Adipose tissue (tissue), 3 donors: ENCODE measurements around the gene FAM185A. TPM values are rescaled to one million over a fixed set of nuclear protein-coding genes. Genes with fewer than 3 reads are reported as not detected.
"Not testable (repeated sequence)": the region's sequence is repeated elsewhere in the genome, so short reads cannot be mapped to it uniquely, and the experiment has no call there.

ENCODE experiments used
- H3K27ac ChIP-seq: one replicate; pipeline ENCODE4 v1.5.1; 2013; ENCODE audit warnings: low read depth, low read length
- WGBS, 3 donors: extraction: QIAGEN DNeasy Blood & Tissue Kit; methylation state at CpG; one replicate each; pipeline ENCODE4 v1.1.7; 2013; 5-methylcytosine and 5-hydroxymethylcytosine counted together
- polyA plus RNA-seq, 3 donors: library from polyadenylated mRNA; stranded (reverse); fragments of 200-250 nt; gene quantifications; one replicate each; pipeline ENCODE4 v1.2.3, GENCODE V29; 2013
- donor health status: healthy with polysubstance abuse.
- donor health status: Bipolar disorder and iron deficiency.
- donor health status: healthy.

Gene FAM185A
- polyA plus RNA-seq, 3 donors = 2.8 to 4.3 (median 3.7) TPM

GRCh38 chr7:102769657-102770192 lies 20.9 kb downstream of the FAM185A start:
- 90 to 99% (median 91%) methylated on average over 2 to 3 of the region's 3 CpGs for WGBS, 3 donors
- not testable (repeated sequence) for H3K27ac ChIP-seq

DNA sequence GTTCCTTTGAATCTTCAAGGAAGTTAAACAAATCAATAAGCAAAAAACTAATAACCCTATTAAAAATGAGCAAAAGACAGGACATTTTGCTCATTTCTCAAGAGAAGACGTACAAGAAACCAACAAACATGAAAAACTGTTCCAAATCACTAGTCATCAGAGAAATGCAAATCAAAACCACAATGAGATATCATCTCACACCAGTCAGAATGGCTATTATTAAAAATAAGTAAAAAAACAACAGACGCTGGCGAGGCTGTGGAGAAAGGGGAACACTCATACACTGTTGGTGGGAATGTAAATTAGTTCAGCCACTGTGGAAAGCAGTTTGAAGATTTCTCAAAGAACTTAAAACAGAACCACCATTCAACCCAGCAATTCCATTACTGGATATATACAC lies 21.7 kb downstream of the FAM185A start:
- H3K27ac ChIP-seq = not testable (repeated sequence)
- WGBS, 3 donors = 90 to 97% (median 95%) methylated on average over 3 of the region's 3 CpGs

- not testable (repeated sequence) for H3K27ac ChIP-seq
These were observed 27.4 kb downstream of the FAM185A start for GRCh38 chr7:102776217-102776616.

- WGBS, 3 donors = 67 to 81% (median 72%) methylated on average over 3 of the region's 3 CpGs
- not testable (repeated sequence) for H3K27ac ChIP-seq
These were observed 29.9 kb downstream of the FAM185A start for GRCh38 chr7:102778663-102779062.

DNA sequence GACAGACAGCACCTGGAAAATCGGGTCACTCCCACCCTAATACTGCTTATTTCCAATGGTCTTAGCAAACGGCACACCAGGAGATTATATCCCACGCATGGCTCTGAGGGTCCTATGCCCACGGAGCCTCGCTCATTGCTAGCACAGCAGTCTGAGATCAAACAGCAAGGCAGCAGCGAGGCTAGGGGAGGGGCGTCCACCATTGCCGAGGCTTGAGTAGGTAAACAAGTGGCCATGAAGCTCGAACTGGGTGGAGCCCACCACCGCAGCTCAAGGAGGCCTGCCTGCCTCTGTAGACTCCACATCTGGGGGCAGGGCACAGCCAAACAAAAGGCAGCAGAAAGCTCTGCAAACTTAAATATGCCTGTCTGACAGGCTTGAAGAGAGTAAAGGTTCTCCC lies 32.1 kb downstream of the FAM185A start:
- 97% methylated on average over 10 of the region's 10 CpGs for WGBS, 3 donors

DNA sequence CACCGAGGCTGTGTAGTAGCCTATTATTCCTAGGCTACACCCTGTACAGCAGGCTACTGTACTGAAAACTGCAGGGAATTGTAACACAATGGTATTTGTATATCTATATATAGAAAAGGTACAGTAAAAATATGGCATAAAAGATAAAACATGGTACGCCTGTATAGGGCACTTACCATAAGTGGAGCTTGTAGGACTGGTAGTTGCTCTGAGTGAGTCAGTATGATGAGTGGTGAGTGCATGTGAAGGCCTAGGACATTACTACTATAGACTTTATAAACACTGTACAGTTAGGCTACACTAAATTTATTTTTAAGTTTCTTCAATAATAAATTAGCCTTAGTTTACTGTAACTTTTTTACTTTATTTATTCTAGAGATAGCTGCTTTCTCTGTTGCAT lies 40.0 kb downstream of the FAM185A start:
- 97 to 100% (median 99%) methylated on average over 2 of the region's 2 CpGs for WGBS, 3 donors

More for the DNA sequence above, 32.1 kb downstream of the FAM185A start:
- H3K27ac ChIP-seq = not testable (repeated sequence)

GRCh38 chr7:102790364-102791100 lies 41.7 kb downstream of the FAM185A start:
- 77 to 90% (median 84%) methylated on average over 4 of the region's 4 CpGs for WGBS, 3 donors
- H3K27ac ChIP-seq = not testable (repeated sequence)

More for the DNA sequence above, 40.0 kb downstream of the FAM185A start:
- H3K27ac ChIP-seq = not testable (repeated sequence)

- WGBS, 3 donors = 78 to 89% (median 84%) methylated on average over 5 of the region's 5 CpGs
- H3K27ac ChIP-seq = not testable (repeated sequence)
These were observed 42.6 kb downstream of the FAM185A start for GRCh38 chr7:102791367-102791766.

GRCh38 chr7:102791831-102792230 lies 43.0 kb downstream of the FAM185A start:
- H3K27ac ChIP-seq = not testable (repeated sequence)

GRCh38 chr7:102794567-102794966 lies 45.8 kb downstream of the FAM185A start:
- 77 to 90% (median 86%) methylated on average over 1 of the region's 1 CpG for WGBS, 3 donors

GRCh38 chr7:102795987-102796595 lies 47.3 kb downstream of the FAM185A start:
- H3K27ac ChIP-seq = not testable (repeated sequence)
- 83 to 97% (median 86%) methylated on average over 4 to 5 of the region's 6 CpGs for WGBS, 3 donors

More at GRCh38 chr7:102794567-102794966, 45.8 kb downstream of the FAM185A start:
- H3K27ac ChIP-seq = not testable (repeated sequence)

- 78 to 92% (median 90%) methylated on average over 7 of the region's 7 CpGs for WGBS, 3 donors
- H3K27ac ChIP-seq = no peak overlapping the region
These were observed 57.8 kb downstream of the FAM185A start for GRCh38 chr7:102806613-102807012.

DNA sequence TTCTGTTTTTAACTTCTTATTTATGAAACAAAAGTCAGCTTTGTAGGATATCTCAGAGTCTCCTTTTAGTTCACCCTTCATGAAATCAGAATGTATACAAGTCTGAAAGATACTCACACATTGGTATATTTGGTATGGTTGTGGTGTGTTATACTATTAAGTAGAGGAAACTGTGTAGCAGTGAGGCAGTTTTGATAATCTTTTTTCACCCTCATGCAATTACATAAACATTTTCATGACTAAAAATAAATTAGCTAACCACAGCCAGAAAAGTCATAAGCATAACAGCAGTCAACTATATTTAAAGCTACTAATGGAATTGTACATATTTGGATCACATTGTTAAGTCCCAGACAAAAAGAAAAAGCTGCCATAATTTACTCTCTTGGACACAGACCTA lies 62.1 kb downstream of the FAM185A start:
- no peak overlapping the region for H3K27ac ChIP-seq

- H3K27ac ChIP-seq = no peak overlapping the region
These were observed 63.3 kb downstream of the FAM185A start for GRCh38 chr7:102811942-102812678.

GRCh38 chr7:102813191-102814024 lies 64.6 kb downstream of the FAM185A start:
- no peak overlapping the region for H3K27ac ChIP-seq

More at GRCh38 chr7:102811942-102812678, 63.3 kb downstream of the FAM185A start:
- WGBS, 3 donors = 25 to 29% (median 28%) methylated on average over 8 of the region's 8 CpGs

DNA sequence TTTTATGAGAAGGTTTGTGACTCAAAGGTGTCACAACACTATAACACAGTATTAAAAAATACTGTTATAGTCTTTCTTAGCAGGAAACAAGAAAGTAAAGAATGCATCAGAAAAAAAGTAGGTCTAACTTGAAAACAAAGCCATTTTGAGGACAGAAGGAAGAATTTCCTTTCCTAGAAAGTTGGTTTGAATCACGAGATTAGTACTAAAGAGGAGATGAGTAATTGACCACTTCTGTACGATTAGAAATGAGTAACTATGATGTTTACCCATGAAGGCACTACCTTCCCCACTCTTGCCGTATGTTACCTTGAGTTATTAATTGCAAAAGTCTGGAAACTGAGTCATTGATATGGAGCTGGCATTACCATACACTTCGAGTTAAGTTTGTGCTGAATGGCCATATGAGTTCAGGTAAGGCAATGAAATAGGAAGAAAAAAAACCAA lies 65.2 kb downstream of the FAM185A start:
- no peak overlapping the region for H3K27ac ChIP-seq
- WGBS, 3 donors = 77 to 85% (median 77%) methylated on average over 4 of the region's 4 CpGs

More at GRCh38 chr7:102813191-102814024, 64.6 kb downstream of the FAM185A start:
- 56 to 69% (median 61%) methylated on average over 2 of the region's 2 CpGs for WGBS, 3 donors

GRCh38 chr7:102817616-102818573 lies 69.1 kb downstream of the FAM185A start:
- 60 to 84% (median 83%) methylated on average over 4 of the region's 4 CpGs for WGBS, 3 donors

More at GRCh38 chr7:102817616-102818573, 69.1 kb downstream of the FAM185A start:
- no peak overlapping the region for H3K27ac ChIP-seq
